HTERT RPE-1 (cell line): ENCODE results near the gene MSI2.

Source experiments
- in situ Hi-C: fragments of 300-500 bp; cut with MboI; formaldehyde crosslinking; loops from 4 replicates; pipeline ENCODE4 v1.14.3; 2020; ENCODE audit warnings: low sequenced_read_pairs

The MSI2 gene

GRCh38 chr17:57468932-57469775 lies 212.8 kb downstream of the MSI2 start:
- in situ Hi-C loops = no loop called here

- in situ Hi-C loops = no loop called here
Measured at GRCh38 chr17:57470906-57471305, 214.6 kb downstream of the MSI2 start.

- in situ Hi-C loops = no loop called here
Measured at GRCh38 chr17:57471868-57472368, 215.6 kb downstream of the MSI2 start.

- in situ Hi-C loops = no loop called here
Measured at GRCh38 chr17:57475796-57476195, 219.5 kb downstream of the MSI2 start.

- in situ Hi-C loops = no loop called here
Measured at GRCh38 chr17:57477522-57478362, 221.4 kb downstream of the MSI2 start.

GRCh38 chr17:57478478-57479250 lies 222.3 kb downstream of the MSI2 start:
- in situ Hi-C loops = no loop called here

GRCh38 chr17:57480438-57481196 lies 224.3 kb downstream of the MSI2 start:
- in situ Hi-C loops = no loop called here

GRCh38 chr17:57481910-57482391 lies 225.6 kb downstream of the MSI2 start:
- in situ Hi-C loops = no loop called here

GRCh38 chr17:57482657-57483056 lies 226.3 kb downstream of the MSI2 start:
- in situ Hi-C loops = no loop called here

- in situ Hi-C loops = no loop called here
Measured at GRCh38 chr17:57484081-57484666, 227.9 kb downstream of the MSI2 start.

- in situ Hi-C loops = no loop called here
Measured at GRCh38 chr17:57484826-57485565, 228.7 kb downstream of the MSI2 start.

- in situ Hi-C loops = no loop called here
Measured at GRCh38 chr17:57485566-57485865, 229.2 kb downstream of the MSI2 start.

GRCh38 chr17:57485916-57486881 lies 229.9 kb downstream of the MSI2 start:
- in situ Hi-C loops = no loop called here

- in situ Hi-C loops = no loop called here
Measured at GRCh38 chr17:57486882-57487301, 230.6 kb downstream of the MSI2 start.

GRCh38 chr17:57487573-57487972 lies 231.2 kb downstream of the MSI2 start:
- in situ Hi-C loops = no loop called here

- in situ Hi-C loops = no loop called here
Measured at GRCh38 chr17:57488856-57489255, 232.5 kb downstream of the MSI2 start.

GRCh38 chr17:57489321-57489720 lies 233.0 kb downstream of the MSI2 start:
- in situ Hi-C loops = no loop called here
